Smooth muscle cell (in vitro differentiated cells): ENCODE results near the gene KBTBD4. TPM values are rescaled to one million over a fixed set of nuclear protein-coding genes. Genes with fewer than 3 reads are reported as not detected.
"Not testable (repeated sequence)": the region's sequence is repeated elsewhere in the genome, so short reads cannot be mapped to it uniquely, and the experiment has no call there.

Source experiments
- DNase-seq: peaks from one replicate; lab custom pipeline; 2025; ENCODE audit not compliant: unreplicated experiment; lab: John Stamatoyannopoulos, UW
- H2AFZ ChIP-seq: fragments of 200-600 bp; sonication (generic); 2 replicates; pipeline ENCODE4 v1.6.0; 2016; ENCODE audit warnings: antibody characterized with exemption, low read depth, mild to moderate bottlenecking
- H3F3A ChIP-seq: fragments of 200-600 bp; sonication (generic); 2 replicates; pipeline ENCODE4 v1.6.0; 2017; ENCODE audit warnings: antibody characterized with exemption, low read depth
- H3K27ac ChIP-seq: fragments of 200-600 bp; sonication (generic); 2 replicates; pipeline ENCODE4 v1.5.1; 2016; ENCODE audit warnings: low read depth, mild to moderate bottlenecking
- H3K27me3 ChIP-seq: fragments of 200-600 bp; sonication (generic); 2 replicates; pipeline ENCODE4 v1.6.1; 2016; ENCODE audit warnings: low read depth, mild to moderate bottlenecking
- H3K36me3 ChIP-seq: fragments of 200-600 bp; sonication (generic); 2 replicates; pipeline ENCODE4 v1.5.1; 2016; ENCODE audit warnings: low read depth
- H3K4me1 ChIP-seq: fragments of 200-600 bp; sonication (generic); 2 replicates; pipeline ENCODE4 v1.5.1; 2016; ENCODE audit warnings: low read depth
- H3K4me2 ChIP-seq: fragments of 200-600 bp; sonication (generic); 2 replicates; pipeline ENCODE4 v1.6.0; 2016; ENCODE audit warnings: mild to moderate bottlenecking
- H3K4me3 ChIP-seq: fragments of 200-600 bp; sonication (generic); 2 replicates; pipeline ENCODE4 v1.5.1; 2016; ENCODE audit warnings: mild to moderate bottlenecking
- H3K79me2 ChIP-seq: fragments of 200-600 bp; sonication (generic); 2 replicates; pipeline ENCODE4 v1.6.0; 2016; ENCODE audit warnings: low read depth, mild to moderate bottlenecking
- H3K9ac ChIP-seq: fragments of 200-600 bp; sonication (generic); 2 replicates; pipeline ENCODE4 v1.6.0; 2016; ENCODE audit warnings: low read depth
- H3K9me3 ChIP-seq: fragments of 200-600 bp; sonication (generic); replicated peaks from 2 replicates; pipeline ENCODE4 v1.5.1; 2016; ENCODE audit warnings: low read depth
- H4K20me1 ChIP-seq: fragments of 200-600 bp; sonication (generic); 2 replicates; pipeline ENCODE4 v1.6.0; 2016; ENCODE audit warnings: low read depth
- CTCF ChIP-seq: fragments of 200-600 bp; sonication (generic); IDR thresholded peaks from 2 replicates; pipeline ENCODE4 v1.5.1; 2017; ENCODE audit warnings: borderline replicate concordance, mild to moderate bottlenecking, antibody characterized with exemption; ENCODE audit not compliant: insufficient read depth, poor library complexity, severe bottlenecking
- WGBS: methylation state at CpG from one replicate; pipeline ENCODE4 v1.1.7; 2016; ENCODE audit warnings: low lambda C conversion rate; 5-methylcytosine and 5-hydroxymethylcytosine counted together
- polyA plus RNA-seq: library from polyadenylated mRNA; unstranded; fragments of >200 nt; fragmentation: Nextera tagmentation; extraction: Ambion mirVana; gene quantifications from 2 replicates; pipeline ENCODE4 v1.2.1, GENCODE V29; 2016
- total RNA-seq: library from RNA; depleted of rRNA; stranded (reverse); fragments of >200 nt; gene quantifications from 2 replicates; pipeline ENCODE4 v1.2.3, GENCODE V29; 2014

KBTBD4 gene
- total and polyA plus RNA-seq, 2 experiments from 2014 or later = 9.4 to 14.2 TPM

GRCh38 chr11:47534704-47535251 lies 44.0 kb downstream of the KBTBD4 start:
- Histone ChIP-seq H3K36me3 (no peaks in the 10 kb centered on the region), H3K4me1 (peaks cover 17% of the 10 kb centered on the region), H3K79me2 (peaks cover 100% of the 10 kb centered on the region), H3K4me3 (no peak overlapping the region), H3K9ac (no peak overlapping the region), H4K20me1 (peaks cover 100% of the 10 kb centered on the region), H3K9me3 (no peaks in the 10 kb centered on the region), H3F3A (peaks cover 3% of the 10 kb centered on the region), H3K27ac (no peak overlapping the region), H3K4me2 (no peak overlapping the region), H2AFZ (no peak overlapping the region), H3K27me3 (no peaks in the 10 kb centered on the region)
- no peak for TF ChIP-seq CTCF
- 95% methylated on average over 4 of the region's 4 CpGs for WGBS
- DNase-seq = no peak

- H3K4me2 ChIP-seq = no peak overlapping the region
- no peaks in the 10 kb centered on the region for H3K9me3 ChIP-seq
- no peaks in the 10 kb centered on the region for H3K36me3 ChIP-seq
- H4K20me1 ChIP-seq = peaks cover 100% of the 10 kb centered on the region
- H3K27me3 ChIP-seq = no peaks in the 10 kb centered on the region
- peak overlapping the region; percentile 30 for H3K27ac ChIP-seq
- no peak for TF ChIP-seq CTCF
- DNase-seq = no peak
- 87% methylated on average over 2 of the region's 2 CpGs for WGBS
- no peak overlapping the region for H3K4me3 ChIP-seq
- no peak overlapping the region for H2AFZ ChIP-seq
- no peak overlapping the region for H3K9ac ChIP-seq
- peaks cover 100% of the 10 kb centered on the region for H3K79me2 ChIP-seq
- H3K4me1 ChIP-seq = peaks cover 8% of the 10 kb centered on the region
- H3F3A ChIP-seq = no peaks in the 10 kb centered on the region
These were observed 45.0 kb downstream of the KBTBD4 start for GRCh38 chr11:47533690-47534151.

GRCh38 chr11:47532597-47533213 lies 46.1 kb downstream of the KBTBD4 start:
- peaks cover 100% of the 10 kb centered on the region for H4K20me1 ChIP-seq
- peak overlapping the region; percentile 3 for H3K4me2 ChIP-seq
- H3K9ac ChIP-seq = no peak overlapping the region
- H2AFZ ChIP-seq = no peak overlapping the region
- H3F3A ChIP-seq = no peaks in the 10 kb centered on the region
- H3K27ac ChIP-seq = peak overlapping the region; percentile 40
- no peak for DNase-seq
- H3K9me3 ChIP-seq = no peaks in the 10 kb centered on the region
- peaks cover 8% of the 10 kb centered on the region for H3K4me1 ChIP-seq
- WGBS = 86% methylated on average over 2 of the region's 2 CpGs
- TF ChIP-seq CTCF = no peak
- H3K79me2 ChIP-seq = peaks cover 100% of the 10 kb centered on the region
- no peaks in the 10 kb centered on the region for H3K36me3 ChIP-seq
- H3K4me3 ChIP-seq = no peak overlapping the region
- no peaks in the 10 kb centered on the region for H3K27me3 ChIP-seq

DNA sequence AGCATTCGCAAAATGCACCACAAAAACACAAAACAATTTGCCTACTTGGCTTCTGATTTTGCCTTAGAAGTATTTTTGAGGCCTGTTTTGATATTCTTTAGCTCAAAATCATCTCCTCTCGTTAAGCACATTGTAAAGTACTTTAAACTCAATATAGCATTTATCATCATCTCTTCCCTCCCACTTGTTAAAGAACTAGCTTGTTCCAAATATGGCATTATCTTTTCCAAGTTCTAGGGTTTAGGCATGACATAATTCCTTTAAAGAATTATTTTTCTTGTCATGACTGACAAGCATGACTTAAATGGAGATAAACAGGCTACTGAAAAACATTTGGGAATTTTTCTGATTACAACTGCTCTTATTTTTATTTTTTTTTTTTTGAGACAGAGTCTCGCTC lies 47.1 kb downstream of the KBTBD4 start:
- no peak overlapping the region for H2AFZ ChIP-seq
- H3K4me2 ChIP-seq = no peak overlapping the region
- no peak overlapping the region for H3K4me3 ChIP-seq
- H3F3A ChIP-seq = no peaks in the 10 kb centered on the region
- no peak for TF ChIP-seq CTCF
- no peaks in the 10 kb centered on the region for H3K36me3 ChIP-seq
- H3K27ac ChIP-seq = peak overlapping the region; percentile 31
- H3K9me3 ChIP-seq = no peaks in the 10 kb centered on the region
- WGBS = 74% methylated on average over 3 of the region's 3 CpGs
- H3K9ac ChIP-seq = no peak overlapping the region
- peaks cover 8% of the 10 kb centered on the region for H3K4me1 ChIP-seq
- H4K20me1 ChIP-seq = peaks cover 100% of the 10 kb centered on the region
- no peak for DNase-seq
- H3K79me2 ChIP-seq = peaks cover 100% of the 10 kb centered on the region
- no peaks in the 10 kb centered on the region for H3K27me3 ChIP-seq

- Histone ChIP-seq H4K20me1 (peaks cover 100% of the 10 kb centered on the region), H3K79me2 (peaks cover 100% of the 10 kb centered on the region)
- not testable (repeated sequence) for H3K9ac ChIP-seq, DNase-seq, H3K36me3 ChIP-seq, H3K4me2 ChIP-seq, H3K4me3 ChIP-seq, H2AFZ ChIP-seq, H3K27ac ChIP-seq, H3F3A ChIP-seq, H3K9me3 ChIP-seq, H3K4me1 ChIP-seq, H3K27me3 ChIP-seq
- 98% methylated on average over 9 of the region's 9 CpGs for WGBS
These were observed 48.0 kb downstream of the KBTBD4 start for GRCh38 chr11:47530721-47531120.
